NCI-H524 (cell line): ENCODE results near the gene HECTD2.
A peak's percentile ranks its signal among the peaks of the same experiment; 100 is the strongest.
"Not testable (repeated sequence)": the region's sequence is repeated elsewhere in the genome, so short reads cannot be mapped to it uniquely, and the experiment has no call there.

Experiments used
- DNase-seq, 2 experiments: peaks; one replicate each; lab custom pipeline; 2025; lab: John Stamatoyannopoulos, UW

Gene HECTD2

GRCh38 chr10:91472911-91473310, 62.8 kb downstream of the HECTD2 start:
- no peak for DNase-seq

GRCh38 chr10:91474009-91474408, 63.9 kb downstream of the HECTD2 start:
- no peak for DNase-seq

- no peak for DNase-seq
Measured at GRCh38 chr10:91477236-91477635, 67.1 kb downstream of the HECTD2 start.

- DNase-seq = no peak
Measured at GRCh38 chr10:91479583-91479982, 69.4 kb downstream of the HECTD2 start.

GRCh38 chr10:91487911-91488582, 77.9 kb downstream of the HECTD2 start:
- DNase-seq = no peak

- DNase-seq = no peak
Measured at GRCh38 chr10:91493313-91493712, 83.2 kb downstream of the HECTD2 start.

- no peak for DNase-seq
Measured at GRCh38 chr10:91495402-91495801, 85.3 kb downstream of the HECTD2 start.

GRCh38 chr10:91496016-91496415, 85.9 kb downstream of the HECTD2 start:
- no peak for DNase-seq

- no peak for DNase-seq
Measured at GRCh38 chr10:91511549-91512330, 101.6 kb downstream of the HECTD2 start.

GRCh38 chr10:91512458-91512857, 102.3 kb downstream of the HECTD2 start:
- no peak for DNase-seq

GRCh38 chr10:91513598-91514424, 103.7 kb downstream of the HECTD2 start:
- DNase-seq = no peak

- no peak for DNase-seq
Measured at GRCh38 chr10:91514787-91515186, 104.6 kb downstream of the HECTD2 start.

GRCh38 chr10:91517394-91517793, 107.2 kb downstream of the HECTD2 start:
- DNase-seq = no peak

- DNase-seq = no peak
Measured at GRCh38 chr10:91519899-91520514, 109.9 kb downstream of the HECTD2 start.

GRCh38 chr10:91520661-91521060, 110.5 kb downstream of the HECTD2 start:
- no peak for DNase-seq

GRCh38 chr10:91521439-91521838, 111.3 kb downstream of the HECTD2 start:
- no peak for DNase-seq

GRCh38 chr10:91525896-91526712, 116.0 kb downstream of the HECTD2 start:
- no peak for DNase-seq

- no peak for DNase-seq
Measured at GRCh38 chr10:91528080-91528479, 117.9 kb downstream of the HECTD2 start.

- no peak for DNase-seq
Measured at GRCh38 chr10:91528768-91529167, 118.6 kb downstream of the HECTD2 start.

GRCh38 chr10:91534789-91535188, 124.6 kb downstream of the HECTD2 start:
- not testable (repeated sequence) for DNase-seq

- DNase-seq = peak in 1 of 2 experiments; percentile 24
Measured at GRCh38 chr10:91536111-91536510, 126.0 kb downstream of the HECTD2 start.
